T1000 (cell line): ENCODE results near the gene TMEM130.
"Not testable (repeated sequence)": the region's sequence is repeated elsewhere in the genome, so short reads cannot be mapped to it uniquely, and the experiment has no call there.

Experiments
- DNase-seq: peaks from one replicate; lab custom pipeline; 2025; ENCODE audit warnings: mixed read lengths; lab: John Stamatoyannopoulos, UW

Gene TMEM130

DNA sequence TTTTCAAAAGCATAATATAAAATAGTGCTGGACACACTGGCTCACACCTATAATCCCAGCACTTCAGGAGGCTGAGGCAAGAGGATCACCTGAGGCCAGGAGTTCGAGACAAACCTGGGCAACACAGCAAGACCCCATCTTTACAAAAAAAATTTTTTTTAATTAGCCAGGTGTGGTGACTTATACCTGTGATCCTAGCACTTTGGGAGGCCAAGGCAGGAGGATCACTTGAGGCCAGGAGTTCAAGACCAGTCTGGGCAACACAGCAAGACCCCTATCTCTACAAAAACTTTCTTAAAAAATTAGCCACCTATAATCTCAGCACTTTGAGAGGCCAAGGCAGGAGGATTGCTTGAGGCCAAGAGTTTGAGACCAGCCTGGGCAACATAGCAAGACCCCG, 27.3 kb downstream of the TMEM130 start:
- not testable (repeated sequence) for DNase-seq

DNA sequence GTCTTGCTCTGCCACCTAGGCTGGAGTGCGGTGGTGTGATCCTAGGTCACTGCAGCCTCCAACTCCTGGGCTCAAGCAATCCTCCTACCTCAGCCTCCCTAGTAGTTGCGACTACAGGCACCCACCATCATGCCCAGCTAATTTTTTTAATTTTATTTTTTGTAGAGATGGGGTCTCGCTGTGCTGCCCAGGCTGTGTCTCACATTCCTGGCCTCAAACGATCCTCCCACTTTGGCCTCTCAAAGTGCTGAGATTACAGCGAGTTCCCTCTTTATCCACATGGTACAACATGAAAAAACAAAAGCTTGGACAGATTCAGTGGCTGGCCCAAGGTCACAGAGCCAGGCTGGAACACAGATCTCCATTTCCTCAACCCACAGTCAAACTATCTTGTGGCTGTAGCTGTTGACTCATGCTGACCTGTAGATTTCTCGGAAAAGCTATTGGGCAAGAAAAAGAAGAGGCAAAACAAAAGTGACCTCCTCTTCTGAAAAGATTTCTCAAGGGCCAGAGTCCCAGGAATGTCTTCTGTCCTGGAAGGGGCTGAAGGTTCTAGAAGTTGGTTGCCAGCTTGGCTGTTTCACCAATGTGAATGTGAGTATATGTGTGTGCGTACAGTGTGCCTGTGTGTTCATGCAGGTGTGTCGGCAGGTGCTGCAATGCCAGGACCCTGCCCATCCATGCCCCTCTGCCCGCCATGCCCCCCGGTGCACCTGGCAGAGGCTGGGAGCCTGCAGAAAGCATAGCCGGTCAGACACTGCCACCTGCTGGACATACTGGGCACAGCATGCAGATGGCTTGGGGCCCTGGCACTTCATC, 28.4 kb downstream of the TMEM130 start:
- DNase-seq, result peak; percentile 35

DNA sequence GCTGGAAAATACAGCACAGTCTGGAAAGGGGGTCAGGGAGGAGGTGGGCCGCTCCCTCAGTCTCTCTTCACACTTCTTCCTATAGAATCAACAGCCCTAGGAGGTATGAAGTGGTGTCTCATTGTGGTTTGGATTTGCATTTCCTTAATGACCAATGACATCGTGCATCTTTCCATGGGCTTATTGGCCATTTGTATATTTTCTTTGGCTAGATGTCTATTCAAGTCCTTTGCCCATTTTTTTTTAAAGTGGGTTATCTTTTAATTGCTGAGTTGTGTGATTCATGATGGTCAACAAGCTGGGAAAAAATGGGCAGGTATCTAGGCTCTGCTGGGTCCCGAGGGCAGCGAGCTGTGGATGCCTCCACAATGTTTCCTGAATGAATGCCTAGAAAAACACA, 29.1 kb downstream of the TMEM130 start:
- no peak for DNase-seq

DNA sequence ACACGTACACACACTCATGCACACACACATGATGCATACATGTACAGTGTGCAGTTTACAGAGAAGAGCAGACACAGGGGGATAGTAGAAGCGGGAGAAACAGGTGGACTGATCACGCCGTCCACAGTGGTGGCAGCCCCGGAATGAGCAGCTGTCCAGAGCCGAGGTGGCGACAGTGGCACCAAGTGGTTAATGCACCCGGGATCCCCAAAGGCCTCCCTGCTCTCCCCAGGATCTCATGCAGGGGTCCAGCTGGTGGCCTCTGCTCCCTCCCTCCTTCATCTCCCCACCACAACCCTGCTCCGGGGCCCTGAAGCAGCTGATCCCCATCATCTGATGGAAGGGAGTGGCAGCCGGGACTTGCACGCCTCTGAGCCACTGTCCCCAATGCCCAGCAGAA, 29.7 kb downstream of the TMEM130 start:
- DNase-seq, result no peak

DNA sequence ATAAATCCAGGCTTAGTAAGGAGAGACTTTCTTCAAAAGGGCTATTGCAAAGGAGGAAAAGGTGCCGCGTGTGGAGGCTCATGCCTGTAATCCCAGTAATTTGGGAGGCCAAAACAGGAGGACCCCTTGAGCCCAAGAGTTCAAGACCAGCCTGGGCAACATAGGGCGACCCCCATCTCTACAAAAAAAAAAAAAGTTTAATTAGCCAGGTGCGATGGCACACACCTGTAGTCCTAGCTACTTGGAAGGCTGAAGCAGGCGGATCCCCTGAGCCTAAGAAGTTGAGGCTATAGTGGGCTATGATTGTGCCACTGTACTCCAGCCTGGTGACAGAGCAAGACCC, 32.2 kb downstream of the TMEM130 start:
- no peak for DNase-seq

DNA sequence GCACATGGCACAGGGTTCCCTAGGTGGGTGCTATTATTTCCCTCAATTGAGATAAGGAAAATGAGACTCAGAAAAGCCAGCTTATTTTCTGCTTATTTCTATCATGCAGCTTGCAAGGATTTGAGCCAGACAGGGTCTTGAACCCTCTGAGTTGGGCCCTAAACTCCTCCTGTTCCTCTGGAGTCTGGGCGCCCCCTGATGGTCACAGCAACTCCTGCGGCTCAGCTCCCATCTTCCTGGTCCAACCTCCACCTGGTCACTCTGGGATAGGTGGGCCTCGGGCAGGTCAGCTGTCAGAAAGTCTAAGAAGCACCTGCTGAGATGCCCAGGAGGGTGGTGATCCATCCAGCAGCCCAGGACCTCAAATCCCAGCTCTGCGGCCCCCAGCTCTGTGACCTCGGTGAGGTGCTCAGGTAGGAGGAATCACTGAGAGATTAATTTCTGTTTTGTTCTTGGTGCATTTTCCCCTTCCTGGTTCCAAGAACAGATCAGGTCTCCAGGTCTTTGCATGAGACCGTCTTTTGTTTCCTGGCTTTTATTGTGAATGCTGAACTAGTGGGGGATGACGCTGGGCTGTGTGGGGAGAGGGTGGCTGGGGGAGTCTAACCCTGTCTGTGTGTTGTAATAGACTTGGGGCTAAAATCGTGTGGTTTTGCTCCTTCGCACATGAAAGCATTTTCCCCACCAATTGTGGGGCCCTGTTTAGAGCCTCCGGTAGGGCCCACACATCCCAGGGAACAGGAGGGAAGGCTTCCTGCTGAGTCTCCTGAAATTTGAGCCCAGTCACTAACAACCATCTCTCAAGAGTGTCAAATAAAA, 32.8 kb downstream of the TMEM130 start:
- no peak for DNase-seq

DNA sequence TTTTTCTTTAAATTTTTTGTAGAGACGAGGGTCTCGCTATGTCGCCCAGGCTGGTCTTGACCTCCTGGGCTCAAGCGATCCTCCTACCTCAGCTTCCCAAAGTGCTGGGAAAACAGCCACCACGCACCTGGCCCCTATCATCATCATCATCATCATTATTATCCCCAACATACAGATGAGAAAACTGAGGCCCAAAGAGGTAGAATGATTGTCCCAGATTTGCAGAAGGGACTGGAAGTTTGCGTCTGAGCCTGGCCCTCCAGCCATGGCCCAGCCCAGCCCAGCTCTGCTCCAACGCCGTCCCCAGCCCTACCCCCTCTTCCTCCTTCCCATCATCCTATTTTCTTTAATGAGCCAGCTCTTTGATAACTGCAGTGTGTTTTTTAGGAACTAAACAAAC, 34.9 kb downstream of the TMEM130 start:
- DNase-seq, result no peak

DNA sequence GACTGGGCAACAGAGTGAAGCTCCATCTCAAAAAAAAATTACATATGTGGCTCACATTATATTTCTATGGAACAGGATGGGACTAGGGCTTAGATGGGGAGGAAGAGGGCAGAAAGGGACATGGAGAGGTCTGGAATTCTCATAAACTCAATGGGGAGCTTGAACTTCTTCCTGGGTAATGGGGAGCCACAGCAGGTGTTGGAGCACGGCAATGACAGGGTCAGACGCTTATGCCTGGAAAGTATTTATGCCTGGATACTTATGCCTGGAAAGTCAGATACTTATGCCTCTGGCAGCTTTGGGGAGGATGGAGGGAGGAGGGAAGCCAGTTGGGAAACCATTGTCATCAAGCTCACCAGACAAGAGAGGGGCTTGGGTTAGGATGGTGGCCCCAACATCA, 36.8 kb downstream of the TMEM130 start:
- DNase-seq, result no peak

DNA sequence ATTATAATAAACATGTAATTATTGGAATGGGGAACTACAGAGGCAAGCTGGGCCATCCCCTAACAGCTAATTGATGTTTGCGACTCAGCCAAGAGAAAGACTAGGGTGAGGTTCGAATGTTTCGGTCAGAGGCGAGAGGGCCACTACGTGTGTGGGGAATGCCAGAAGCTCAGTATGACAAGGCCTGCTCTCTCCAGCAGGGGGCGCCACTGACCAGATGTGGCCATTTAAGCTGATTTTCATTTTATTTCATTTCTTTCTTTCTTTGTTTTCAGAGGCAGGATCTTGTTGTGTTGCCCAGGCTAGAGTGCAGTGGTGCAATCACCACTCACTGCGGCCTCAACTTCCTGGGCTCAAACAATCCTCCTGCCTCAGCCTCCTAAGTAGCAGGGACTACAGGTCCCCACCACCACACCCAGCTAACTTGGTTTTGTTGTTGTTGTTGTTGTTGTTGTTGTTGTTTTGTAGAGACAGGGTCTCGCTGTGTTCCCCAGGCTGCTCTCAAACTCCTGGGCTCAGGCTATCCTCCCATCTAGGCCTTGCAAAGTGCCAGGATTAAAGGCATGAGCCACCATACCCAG, 38.1 kb downstream of the TMEM130 start:
- DNase-seq, result no peak

DNA sequence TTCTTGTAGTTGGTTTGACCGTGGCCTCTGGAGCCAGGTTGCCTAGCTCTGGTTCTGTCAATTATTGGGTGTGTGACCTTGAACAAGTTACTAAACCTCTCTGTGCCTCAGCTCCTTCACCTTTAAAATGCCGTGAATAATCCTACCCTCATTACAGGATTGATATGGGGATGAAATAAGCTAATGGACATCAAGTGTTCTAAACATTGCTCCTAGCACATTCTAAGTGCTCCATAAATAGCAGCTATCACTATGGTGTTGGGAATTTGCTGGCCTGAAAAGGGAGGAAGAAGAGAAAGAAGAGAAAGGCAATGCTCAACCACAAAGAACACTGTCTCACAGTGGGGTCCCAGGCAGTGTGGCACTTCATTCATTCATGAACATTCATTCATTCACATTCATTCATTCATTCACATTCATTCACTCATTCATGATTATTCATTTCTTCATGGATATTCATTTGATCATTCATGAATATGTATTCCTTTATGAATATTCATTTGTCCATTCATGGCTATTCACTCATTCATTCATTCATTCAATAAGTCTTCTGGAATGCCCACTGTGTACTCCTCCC, 38.8 kb downstream of the TMEM130 start:
- no peak for DNase-seq

DNA sequence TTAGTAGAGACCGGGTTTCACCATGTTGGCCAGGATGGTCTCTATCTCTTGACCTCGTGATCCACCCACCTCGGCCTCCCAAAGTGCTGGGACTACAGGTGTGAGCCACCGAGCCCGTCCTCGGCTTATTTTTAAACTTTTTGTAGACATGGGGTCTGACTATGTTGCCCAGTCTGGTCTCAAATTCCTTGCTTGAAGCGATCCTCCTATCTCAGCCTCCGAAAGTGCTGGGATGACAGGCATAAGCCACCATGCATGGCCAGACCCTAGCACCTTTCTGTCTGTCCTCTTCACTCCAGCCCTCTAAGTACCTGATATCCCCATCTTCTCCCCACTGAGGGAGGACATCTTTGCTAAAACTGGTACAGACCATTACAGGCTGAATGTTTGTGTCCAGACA, 41.4 kb downstream of the TMEM130 start:
- DNase-seq, result no peak

DNA sequence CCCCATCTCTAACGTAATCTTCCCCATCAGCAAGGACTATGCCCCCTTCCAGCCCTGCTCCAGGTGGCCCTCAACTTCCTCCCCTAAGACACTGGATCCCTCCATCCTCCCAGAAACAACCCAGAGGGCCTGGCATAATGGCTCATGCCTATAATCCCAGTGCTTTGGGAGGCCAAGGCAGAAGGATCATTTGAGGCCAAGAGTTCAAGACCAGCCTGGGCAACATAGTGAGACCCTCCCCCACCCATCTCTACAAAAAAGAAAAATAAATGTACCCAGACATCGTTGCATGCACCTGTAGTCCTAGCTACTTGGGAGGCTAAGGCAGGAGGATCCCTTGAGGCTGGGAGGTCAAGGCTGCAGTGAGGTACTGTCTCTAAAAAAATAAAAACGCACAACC, 42.6 kb downstream of the TMEM130 start:
- no peak for DNase-seq

DNA sequence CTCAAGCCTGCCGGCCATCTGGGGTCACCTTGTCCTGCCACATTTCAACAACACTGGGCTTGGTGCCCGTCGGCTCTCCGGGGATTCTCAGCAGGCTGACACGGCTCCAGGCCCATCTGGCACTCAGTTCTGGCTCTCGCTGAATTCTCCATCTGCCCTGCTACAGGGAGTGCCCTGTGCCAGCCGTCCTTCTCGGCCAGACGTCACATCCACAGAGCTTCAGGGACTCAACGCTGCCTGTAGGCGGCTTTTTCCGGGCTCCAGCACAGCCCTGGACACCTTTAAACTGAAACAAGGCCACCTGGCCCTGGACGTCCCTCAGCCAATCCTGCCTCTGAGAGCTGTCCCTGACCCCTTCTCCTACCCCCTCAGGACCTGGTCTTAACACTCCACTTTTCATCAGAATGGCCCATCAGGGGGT, 43.0 kb downstream of the TMEM130 start:
- DNase-seq, result no peak

DNA sequence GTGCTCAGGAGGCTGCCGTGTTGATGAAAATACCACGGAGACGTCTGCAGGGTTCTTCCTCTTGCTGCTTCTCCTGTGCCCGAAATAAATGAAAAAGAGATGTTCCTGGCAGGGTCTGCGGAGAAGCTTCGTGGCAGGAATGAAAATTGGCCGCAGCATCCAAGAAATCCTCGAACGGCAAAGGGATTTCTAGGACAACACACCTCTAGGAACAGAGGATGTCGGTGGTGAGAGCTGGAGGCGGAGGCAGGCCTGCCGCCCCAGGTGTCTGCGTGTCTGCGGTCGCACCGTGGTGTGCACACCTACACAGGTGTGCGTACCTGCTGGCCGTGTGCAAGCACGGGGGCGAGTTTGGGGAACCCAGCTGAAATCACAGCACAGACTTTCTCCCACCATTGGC, 43.4 kb downstream of the TMEM130 start:
- DNase-seq, result no peak

DNA sequence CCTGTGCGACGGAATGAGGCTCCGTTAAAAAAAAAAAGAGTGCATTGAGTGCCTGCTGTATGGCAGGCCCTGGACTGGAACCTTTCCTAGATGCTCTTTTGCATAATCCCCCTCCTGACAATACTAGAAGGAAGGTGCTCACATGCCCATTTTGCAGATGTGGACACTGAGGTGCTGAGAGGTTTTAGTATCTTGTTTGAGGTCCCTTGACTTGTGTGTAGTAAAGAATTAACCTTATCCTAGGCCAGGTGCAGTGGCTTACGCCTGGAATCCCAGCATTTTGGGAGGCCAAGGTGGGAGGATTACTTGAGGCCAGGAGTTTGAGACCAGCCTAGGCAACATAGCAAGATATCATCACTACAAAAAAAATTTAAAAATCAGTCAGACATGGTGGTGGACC, 46.6 kb downstream of the TMEM130 start:
- DNase-seq, result no peak

DNA sequence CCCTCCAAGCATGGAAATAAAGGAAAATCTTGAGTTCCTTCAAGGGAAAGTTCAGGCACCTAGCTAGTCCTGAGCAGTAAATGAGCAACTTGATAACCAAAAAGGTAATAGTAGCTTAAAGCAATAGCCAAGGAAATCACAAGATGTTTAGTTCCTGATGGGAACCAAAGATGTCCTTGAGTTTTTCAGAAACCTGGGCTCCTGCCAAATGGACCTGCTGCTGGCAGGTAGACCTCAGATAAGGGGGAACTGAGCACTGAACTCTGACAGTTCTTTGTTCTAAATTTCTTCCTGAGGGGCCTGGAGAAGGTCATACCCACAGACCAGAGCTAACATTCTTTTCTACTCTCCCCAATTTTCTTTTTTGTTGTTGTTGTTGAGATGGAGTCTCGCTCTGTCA, 48.5 kb downstream of the TMEM130 start:
- no peak for DNase-seq

DNA sequence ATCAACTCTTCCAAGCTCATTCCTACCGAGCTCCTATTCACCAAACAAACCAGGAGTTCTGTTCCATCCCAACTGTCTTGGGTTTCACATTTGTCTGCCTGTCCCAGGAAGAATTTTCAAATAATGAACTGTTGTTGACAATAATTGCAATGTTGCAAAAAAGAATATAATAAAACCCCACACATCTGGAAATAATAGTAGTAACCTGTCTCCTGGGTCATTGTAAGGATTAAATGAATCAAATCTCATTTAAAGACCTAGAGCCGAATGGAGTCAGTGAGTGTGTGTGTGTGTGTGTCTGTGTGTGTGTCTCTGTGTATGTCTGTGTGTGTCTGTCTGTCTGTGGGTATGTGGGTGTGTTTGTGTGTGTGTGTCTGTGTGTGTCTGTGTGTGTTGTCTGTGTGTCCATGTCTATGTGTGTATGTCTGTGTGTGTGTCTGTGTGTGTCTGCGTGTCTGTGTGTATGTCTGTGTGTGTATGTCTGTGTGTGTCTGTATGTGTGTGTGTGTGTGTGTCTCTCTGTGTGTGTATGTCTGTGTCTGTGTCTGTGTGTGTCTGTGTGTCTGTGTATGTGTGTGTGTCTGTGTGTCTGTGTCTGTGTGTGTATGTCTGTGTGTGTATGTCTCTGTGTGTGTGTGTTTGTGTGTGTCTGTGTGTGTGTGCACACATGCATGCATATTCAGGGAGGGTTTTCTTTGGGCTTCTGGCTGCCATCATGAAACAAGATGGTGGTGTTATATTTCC, 52.7 kb downstream of the TMEM130 start:
- DNase-seq, result no peak

DNA sequence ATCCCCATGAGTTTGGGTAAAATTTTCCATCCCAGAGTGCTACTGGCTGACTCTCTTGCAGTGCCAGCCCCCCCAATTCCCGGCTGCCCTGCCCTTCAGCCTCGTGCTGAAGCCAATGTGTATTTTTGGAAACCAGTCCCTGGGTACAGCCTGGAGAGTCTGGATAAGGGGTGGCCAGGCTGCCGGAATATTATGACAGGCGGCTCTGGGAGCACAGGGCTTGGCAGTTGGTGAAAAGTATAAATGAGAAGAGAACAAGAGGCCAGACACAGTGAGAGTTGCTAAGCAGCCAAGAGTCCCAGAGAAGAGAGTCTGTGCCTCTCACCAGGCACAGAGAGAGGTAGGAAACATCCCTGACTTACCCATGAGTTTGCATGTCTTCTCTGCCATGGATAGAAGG, 53.6 kb downstream of the TMEM130 start:
- no peak for DNase-seq

DNA sequence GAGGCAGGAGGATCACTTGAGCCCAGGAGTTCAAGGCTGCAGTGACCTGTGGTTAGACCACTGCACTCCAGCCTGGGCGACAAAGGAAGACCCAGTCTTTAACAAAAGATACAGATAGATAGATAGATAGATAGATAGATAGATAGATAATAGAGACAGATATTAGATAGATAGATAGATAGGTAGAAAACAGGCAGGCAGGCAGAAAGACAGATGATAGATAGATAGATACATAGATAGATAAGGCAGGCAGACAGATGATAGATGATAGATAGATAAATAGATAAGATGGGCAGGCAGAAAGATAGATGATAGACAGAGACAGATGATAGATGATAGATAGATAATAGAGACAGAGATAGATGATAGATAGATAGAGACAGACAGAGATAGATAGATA, 54.5 kb downstream of the TMEM130 start:
- DNase-seq, result no peak

DNA sequence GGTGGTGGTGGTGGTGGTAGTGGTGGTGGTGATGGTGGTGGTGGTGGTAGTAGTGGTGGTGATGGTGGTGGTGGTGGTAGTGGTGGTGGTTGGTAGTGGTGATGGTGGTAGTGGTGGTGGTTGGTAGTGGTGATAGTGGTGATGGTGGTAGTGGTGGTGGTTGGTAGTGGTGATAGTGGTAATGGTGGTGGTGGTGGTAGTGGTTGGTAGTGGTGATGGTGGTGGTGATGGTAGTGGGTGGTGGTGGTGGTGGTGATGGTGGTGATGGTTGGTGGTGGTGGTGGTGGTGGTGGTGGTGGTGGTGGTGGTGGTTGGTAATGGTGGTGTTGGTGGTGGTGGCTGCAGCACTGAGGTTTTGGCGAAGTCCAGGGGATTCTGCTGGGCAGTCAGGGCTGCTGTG, 58.5 kb downstream of the TMEM130 start:
- DNase-seq, result no peak

DNA sequence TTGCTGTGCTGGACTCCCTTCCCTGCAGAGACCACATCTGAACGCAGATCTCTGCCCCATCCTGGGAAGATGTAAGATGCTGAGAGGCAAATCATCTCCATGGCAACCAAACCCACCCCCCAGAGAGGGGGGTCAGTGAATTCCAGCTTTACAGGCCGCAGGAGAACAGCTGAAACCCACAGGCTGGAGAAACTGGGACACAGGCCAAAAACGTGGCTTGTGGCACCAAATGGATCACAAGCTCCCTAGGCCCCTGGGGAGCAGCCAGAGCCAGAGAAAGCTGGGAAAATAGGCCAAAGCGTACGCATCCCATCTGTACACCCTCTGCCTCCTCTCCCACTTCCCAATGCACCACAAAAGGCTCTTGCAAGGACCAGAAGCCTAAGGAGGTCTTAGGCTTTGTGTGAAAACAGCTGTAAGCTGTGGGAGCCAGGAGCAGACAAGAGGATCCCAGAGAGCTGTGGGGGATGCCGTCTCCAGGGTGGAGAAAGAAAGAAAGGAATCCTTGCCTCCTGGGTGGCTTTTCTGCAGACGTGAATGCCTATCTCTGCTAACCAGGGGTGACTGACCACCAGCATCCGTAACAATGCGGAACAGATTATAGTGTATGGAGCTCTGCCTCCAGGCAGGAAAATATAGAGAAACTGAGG, 59.5 kb downstream of the TMEM130 start:
- DNase-seq, result no peak
